PC-9 (cell line): ENCODE data around the gene GRPR. TPM values are rescaled to one million over a fixed set of nuclear protein-coding genes. Genes with fewer than 3 reads are reported as not detected.
A peak's percentile ranks its signal among the peaks of the same experiment; 100 is the strongest.

Source experiments
- BruUV-seq: library from RNA; stranded (reverse); fragments of 400-500 nt; replicated peaks from 2 replicates; lab custom pipeline; 2021; lab: Mats Ljungman, UMichigan
- CTCF ChIA-PET: fragments of 300-600 bp; sonication (Branson Sonifier 250); formaldehyde crosslinking; loops from one replicate; lab custom pipeline; 2022; ENCODE audit warnings: antibody characterized with exemption; lab: Charles Lee
- POLR2A ChIA-PET: fragments of 300-600 bp; sonication (Branson Sonifier 250); formaldehyde crosslinking; loops from one replicate; lab custom pipeline; 2022; ENCODE audit warnings: antibody characterized with exemption; ENCODE audit not compliant: unreplicated experiment; lab: Charles Lee
- DNase-seq, 2 experiments: peaks; one replicate each; pipeline versions ENCODE4 v3.0.0 to v3.0.0-alpha.2; 2015 to 2022; ENCODE audit warnings: mixed read lengths in 1 of 2
- H2AFZ ChIP-seq: fragments of 200-600 bp; sonication (generic); 2 replicates; pipeline ENCODE4 v1.8.1; 2017; ENCODE audit warnings: antibody characterized with exemption
- H3F3A ChIP-seq: fragments of 200-600 bp; sonication (generic); 2 replicates; pipeline ENCODE4 v1.8.1; 2017; ENCODE audit warnings: antibody characterized with exemption, mild to moderate bottlenecking, low read depth; ENCODE audit not compliant: insufficient read depth
- H3K27ac ChIP-seq: fragments of 200-600 bp; sonication (generic); 2 replicates; pipeline ENCODE4 v1.6.1; 2016; ENCODE audit warnings: mixed run types
- H3K27me3 ChIP-seq: fragments of 200-600 bp; sonication (generic); 2 replicates; pipeline ENCODE4 v1.6.1; 2016; ENCODE audit warnings: low read depth, mixed run types; ENCODE audit not compliant: insufficient read depth
- H3K36me3 ChIP-seq: fragments of 200-600 bp; sonication (generic); 2 replicates; pipeline ENCODE4 v1.6.1; 2016; ENCODE audit warnings: low read depth, mixed run types
- H3K4me1 ChIP-seq: fragments of 200-600 bp; sonication (generic); replicated peaks from 2 replicates; pipeline ENCODE4 v1.6.1; 2016; ENCODE audit warnings: mixed run types; ENCODE audit not compliant: insufficient read depth
- H3K4me2 ChIP-seq: fragments of 200-600 bp; sonication (generic); 2 replicates; pipeline ENCODE4 v1.6.1; 2017; ENCODE audit warnings: mixed run types
- H3K4me3 ChIP-seq: fragments of 200-600 bp; sonication (generic); 2 replicates; pipeline ENCODE4 v1.6.1; 2016; ENCODE audit warnings: mixed run types
- H3K79me2 ChIP-seq: fragments of 200-600 bp; sonication (generic); 2 replicates; pipeline ENCODE4 v1.6.1; 2017; ENCODE audit warnings: low read depth, mixed run types
- H3K9me2 ChIP-seq: fragments of 200-600 bp; sonication (generic); 2 replicates; pipeline ENCODE4 v1.8.1; 2017; ENCODE audit warnings: mild to moderate bottlenecking; ENCODE audit not compliant: insufficient read depth
- H3K9me3 ChIP-seq: fragments of 200-600 bp; sonication (generic); 2 replicates; pipeline ENCODE4 v1.8.1; 2016; ENCODE audit warnings: low read depth; ENCODE audit not compliant: insufficient read depth
- H4K20me1 ChIP-seq: fragments of 200-600 bp; sonication (generic); 2 replicates; pipeline ENCODE4 v1.8.1; 2017; ENCODE audit not compliant: insufficient read depth
- EZH2 ChIP-seq: fragments of 200-600 bp; sonication (generic); IDR thresholded peaks from 2 replicates; pipeline ENCODE4 v1.8.0; 2017; ENCODE audit warnings: antibody characterized with exemption, low read depth
- intact Hi-C: fragments of 100-400 bp; cut with micrococcal nuclease; formaldehyde crosslinking; loops from one replicate; pipeline ENCODE4 v1.10.0; 2022; ENCODE audit not compliant: unreplicated experiment
- total RNA-seq: library from RNA; stranded (reverse); gene quantifications from 2 replicates; pipeline ENCODE4 v1.2.3, GENCODE V29; 2021
- TF ChIP-seq, protein P1 (sequence below): fragments of 200-600 bp; sonication (generic); conservative IDR thresholded peaks from 2 replicates; pipeline ENCODE4 v1.6.1; 2017; ENCODE audit warnings: mixed run types, antibody characterized with exemption, mild to moderate bottlenecking, moderate library complexity

Gene GRPR
- total RNA-seq, 1 experiment from 2014 or later = 1.1 TPM

DNA sequence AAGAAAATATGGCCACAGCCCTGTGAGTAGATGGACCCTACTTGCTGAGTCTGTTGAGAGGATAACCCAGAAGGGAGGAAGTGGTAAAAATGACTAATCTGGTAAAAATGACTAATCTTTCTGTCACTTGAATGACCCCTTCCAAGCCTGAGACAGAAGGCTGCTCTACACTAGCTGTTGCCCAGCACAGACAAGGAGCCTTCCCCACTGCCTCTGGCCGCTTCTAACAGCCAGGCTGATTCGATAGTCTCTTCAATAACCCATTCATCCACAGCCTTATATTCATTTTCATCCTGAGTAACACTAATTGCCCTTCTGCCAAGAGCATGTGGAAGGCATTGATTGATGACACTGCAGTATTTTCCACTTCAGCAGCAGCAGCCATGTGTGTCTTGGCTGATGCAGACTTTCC is 62.4 kb downstream of the GRPR start:
- DNase-seq = peak; percentile 14 to 35
- Histone ChIP-seq H3K27ac (0 out of 2 replicates have a peak overlapping the region, but pooled peaks have one; percentile 47), H3K9me3 (no peaks in the 10 kb centered on the region), H3K9me2 (no peaks in the 10 kb centered on the region), H3F3A (no peaks in the 10 kb centered on the region), H4K20me1 (no peaks in the 10 kb centered on the region), H3K4me1 (peaks cover 22% of the 10 kb centered on the region; the same call in 1 of the 2 replicates), H3K36me3 (no peaks in the 10 kb centered on the region), H2AFZ (no peak overlapping the region; the same call in 1 of the 2 replicates), H3K27me3 (no peaks in the 10 kb centered on the region), H3K4me3 (no peak overlapping the region), H3K4me2 (peak overlapping the region; percentile 27; the same call in 1 of the 2 replicates), H3K79me2 (no peaks in the 10 kb centered on the region)
- intact Hi-C loops = no loop called here
- ChIA-PET CTCF (no interaction called here), POLR2A (no interaction called here)
- TF ChIP-seq EZH2 = no peak
- TF ChIP-seq, protein P1, sequence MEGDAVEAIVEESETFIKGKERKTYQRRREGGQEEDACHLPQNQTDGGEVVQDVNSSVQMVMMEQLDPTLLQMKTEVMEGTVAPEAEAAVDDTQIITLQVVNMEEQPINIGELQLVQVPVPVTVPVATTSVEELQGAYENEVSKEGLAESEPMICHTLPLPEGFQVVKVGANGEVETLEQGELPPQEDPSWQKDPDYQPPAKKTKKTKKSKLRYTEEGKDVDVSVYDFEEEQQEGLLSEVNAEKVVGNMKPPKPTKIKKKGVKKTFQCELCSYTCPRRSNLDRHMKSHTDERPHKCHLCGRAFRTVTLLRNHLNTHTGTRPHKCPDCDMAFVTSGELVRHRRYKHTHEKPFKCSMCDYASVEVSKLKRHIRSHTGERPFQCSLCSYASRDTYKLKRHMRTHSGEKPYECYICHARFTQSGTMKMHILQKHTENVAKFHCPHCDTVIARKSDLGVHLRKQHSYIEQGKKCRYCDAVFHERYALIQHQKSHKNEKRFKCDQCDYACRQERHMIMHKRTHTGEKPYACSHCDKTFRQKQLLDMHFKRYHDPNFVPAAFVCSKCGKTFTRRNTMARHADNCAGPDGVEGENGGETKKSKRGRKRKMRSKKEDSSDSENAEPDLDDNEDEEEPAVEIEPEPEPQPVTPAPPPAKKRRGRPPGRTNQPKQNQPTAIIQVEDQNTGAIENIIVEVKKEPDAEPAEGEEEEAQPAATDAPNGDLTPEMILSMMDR = no peak
- BruUV-seq = no TSS peak

DNA sequence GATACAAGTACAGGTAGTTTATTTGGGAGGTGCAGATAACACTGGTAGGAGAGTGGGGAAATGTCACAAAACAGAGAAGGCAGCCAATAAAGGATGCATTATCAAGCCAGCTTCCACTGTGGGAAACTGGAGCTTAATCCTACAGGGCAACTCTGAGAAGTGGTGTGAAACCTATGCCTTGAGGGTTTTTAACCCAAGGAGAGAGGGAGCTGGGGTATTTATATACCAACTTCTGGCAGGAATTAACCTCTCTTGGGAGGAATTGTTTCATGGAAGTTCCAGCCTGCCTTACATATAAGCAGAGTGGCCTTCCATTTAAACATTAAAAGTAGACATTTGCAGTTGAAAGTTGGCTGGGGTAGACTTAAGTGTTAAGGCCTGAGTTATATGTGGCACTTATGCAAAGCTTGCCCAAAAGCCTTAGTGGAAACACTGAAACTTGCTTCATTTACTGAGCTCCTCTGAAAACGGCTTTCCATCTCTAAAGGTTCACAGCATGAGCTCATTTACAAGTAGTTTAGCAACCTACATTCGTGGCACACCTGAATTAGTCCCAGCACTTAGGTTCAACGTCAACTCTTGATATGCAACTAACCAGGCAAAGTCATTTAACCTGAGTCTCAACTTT is 63.1 kb downstream of the GRPR start:
- Histone ChIP-seq H4K20me1 (no peaks in the 10 kb centered on the region), H3K27me3 (no peaks in the 10 kb centered on the region), H3K79me2 (no peaks in the 10 kb centered on the region), H3K9me2 (no peaks in the 10 kb centered on the region), H3K4me1 (peaks cover 22% of the 10 kb centered on the region; the same call in 1 of the 2 replicates), H3K4me2 (no peak overlapping the region), H3K4me3 (no peak overlapping the region), H3F3A (no peaks in the 10 kb centered on the region), H3K27ac (no peak overlapping the region), H2AFZ (no peak overlapping the region), H3K9me3 (no peaks in the 10 kb centered on the region), H3K36me3 (no peaks in the 10 kb centered on the region)
- intact Hi-C loops = no loop called here
- ChIA-PET CTCF (no interaction called here), POLR2A (interaction anchor here (0.7 kb wide), 1 partner anchor 258 kb away, joined by 4 read pairs; no protein-coding TSS in a partner anchor)
- no TSS peak for BruUV-seq
- no peak for DNase-seq
- TF ChIP-seq EZH2 = no peak

DNA sequence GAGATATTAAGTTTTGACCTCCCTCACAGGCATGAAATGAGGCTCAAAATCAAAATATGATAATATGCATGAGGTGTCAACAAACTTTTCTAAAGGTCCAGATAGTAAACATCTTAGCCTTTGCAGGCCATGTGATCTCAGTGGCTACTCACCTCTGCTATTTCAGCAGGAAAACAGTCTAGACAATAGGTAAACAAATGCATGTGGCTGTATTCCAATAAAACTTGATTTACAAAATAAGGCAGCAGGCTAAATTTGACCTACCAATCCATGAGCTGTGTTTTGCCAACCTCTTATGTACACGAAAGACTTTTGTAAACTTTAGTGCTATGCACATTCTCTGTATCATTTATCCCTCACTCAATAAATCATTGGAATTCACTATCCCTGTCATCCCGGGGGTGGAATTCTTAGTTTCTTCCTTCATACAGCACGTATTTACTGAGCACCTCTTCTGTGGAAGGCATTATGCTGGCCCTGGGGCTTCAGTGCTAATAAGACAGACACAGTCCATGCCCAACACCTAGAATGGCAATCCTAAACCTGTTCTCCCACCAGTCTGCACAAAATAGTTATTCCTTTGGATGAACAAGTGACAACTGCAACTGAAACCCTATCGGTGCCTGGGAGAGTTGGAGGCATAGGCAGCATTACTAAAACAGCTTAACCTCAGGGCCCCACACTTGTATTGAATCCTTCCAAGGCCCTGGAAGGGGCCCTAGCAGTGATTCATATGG is 63.8 kb downstream of the GRPR start:
- CTCF ChIA-PET = interaction anchor here (0.5 kb wide), 1 partner anchor 180 kb away, joined by 3 read pairs; no protein-coding TSS in a partner anchor
- POLR2A ChIA-PET = interaction anchor here (0.7 kb wide), 1 partner anchor 257 kb away, joined by 4 read pairs; no protein-coding TSS in a partner anchor
- no TSS peak for BruUV-seq
- H3K27me3 ChIP-seq = no peaks in the 10 kb centered on the region
- H3K9me2 ChIP-seq = no peaks in the 10 kb centered on the region
- TF ChIP-seq, protein P1 = no peak
- no peak for TF ChIP-seq EZH2
- no peaks in the 10 kb centered on the region for H3F3A ChIP-seq
- no peak overlapping the region for H2AFZ ChIP-seq
- H3K79me2 ChIP-seq = no peaks in the 10 kb centered on the region
- no peaks in the 10 kb centered on the region for H4K20me1 ChIP-seq
- peaks cover 22% of the 10 kb centered on the region; the same call in 1 of the 2 replicates for H3K4me1 ChIP-seq
- no peaks in the 10 kb centered on the region for H3K9me3 ChIP-seq
- intact Hi-C loops = no loop called here
- H3K4me2 ChIP-seq = no peak overlapping the region
- no peak overlapping the region for H3K27ac ChIP-seq
- no peak for DNase-seq
- no peak overlapping the region for H3K4me3 ChIP-seq
- no peaks in the 10 kb centered on the region for H3K36me3 ChIP-seq
